Activated CD4-positive, alpha-beta T cell treated with anti-CD3 and anti-CD28 coated beads, Interleukin-2, amount 10 ng/mL, durations not matched to agents 7 days and 5 days (primary cell): ENCODE data around the gene IQSEC3. TPM values are rescaled to one million over a fixed set of nuclear protein-coding genes. Genes with fewer than 3 reads are reported as not detected.
"Not testable (repeated sequence)": the region's sequence is repeated elsewhere in the genome, so short reads cannot be mapped to it uniquely, and the experiment has no call there.

Experiments used
- CTCF ChIA-PET: fragments of 350-600 bp; sonication (Branson Sonifier 250); formaldehyde crosslinking; loops from one replicate; lab custom pipeline; 2021; ENCODE audit warnings: antibody characterized with exemption; lab: Charles Lee
- POLR2A ChIA-PET: fragments of 350-600 bp; sonication (Branson Sonifier 250); formaldehyde crosslinking; loops from one replicate; lab custom pipeline; 2021; ENCODE audit warnings: antibody characterized with exemption; lab: Charles Lee
- DNase-seq: peaks from one replicate; pipeline ENCODE4 v3.0.0-alpha.2; 2020
- H3K27ac Mint-ChIP-seq: one replicate; pipeline ENCODE4 v1.8.0; 2021; ENCODE audit warnings: mild to moderate bottlenecking, moderate library complexity, mixed read lengths
- H3K27me3 Mint-ChIP-seq: one replicate; pipeline ENCODE4 v1.8.0; 2021; ENCODE audit warnings: mixed read lengths
- H3K36me3 Mint-ChIP-seq: one replicate; pipeline ENCODE4 v1.8.0; 2021; ENCODE audit warnings: low read depth, mixed read lengths
- H3K4me1 Mint-ChIP-seq: one replicate; pipeline ENCODE4 v1.8.0; 2021; ENCODE audit warnings: mixed read lengths
- H3K4me3 Mint-ChIP-seq: one replicate; pipeline ENCODE4 v1.8.0; 2021; ENCODE audit warnings: mild to moderate bottlenecking, moderate library complexity, mixed read lengths
- H3K9me3 Mint-ChIP-seq: one replicate; pipeline ENCODE4 v1.8.0; 2021; ENCODE audit warnings: mixed read lengths
- total RNA-seq, 2 experiments: library from RNA; stranded (reverse); gene quantifications; one replicate each; pipeline ENCODE4 v1.2.3, GENCODE V29; 2021

The IQSEC3 gene
- total RNA-seq, 2 experiments from 2014 or later = not detected

DNA sequence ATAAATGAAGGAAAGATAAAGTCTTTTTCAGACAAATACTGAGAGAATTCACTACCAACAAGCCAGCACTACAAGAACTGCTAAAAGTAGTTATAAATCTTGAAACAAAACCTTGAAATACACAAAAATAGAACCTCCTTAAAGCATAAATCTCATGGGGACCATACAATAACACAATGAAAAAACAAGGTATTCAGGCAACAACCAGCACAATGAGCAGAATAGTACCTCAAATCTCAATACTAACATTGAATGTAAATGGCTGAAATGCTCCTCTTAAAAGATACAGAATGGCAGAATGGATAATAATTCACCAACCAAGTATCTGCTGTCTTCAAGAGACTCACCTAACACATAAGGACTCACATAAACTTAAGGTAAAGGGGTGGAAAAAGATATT lies 7.7 kb upstream of the IQSEC3 start:
- CTCF ChIA-PET = no interaction called here
- Mint-ChIP-seq H3K27me3 (peaks cover 39% of the 10 kb centered on the region), H3K36me3 (no peaks in the 10 kb centered on the region), H3K27ac (no peak overlapping the region), H3K4me1 (no peaks in the 10 kb centered on the region), H3K4me3 (no peak overlapping the region), H3K9me3 (peaks cover 2% of the 10 kb centered on the region)
- POLR2A ChIA-PET = no interaction called here
- no peak for DNase-seq

DNA sequence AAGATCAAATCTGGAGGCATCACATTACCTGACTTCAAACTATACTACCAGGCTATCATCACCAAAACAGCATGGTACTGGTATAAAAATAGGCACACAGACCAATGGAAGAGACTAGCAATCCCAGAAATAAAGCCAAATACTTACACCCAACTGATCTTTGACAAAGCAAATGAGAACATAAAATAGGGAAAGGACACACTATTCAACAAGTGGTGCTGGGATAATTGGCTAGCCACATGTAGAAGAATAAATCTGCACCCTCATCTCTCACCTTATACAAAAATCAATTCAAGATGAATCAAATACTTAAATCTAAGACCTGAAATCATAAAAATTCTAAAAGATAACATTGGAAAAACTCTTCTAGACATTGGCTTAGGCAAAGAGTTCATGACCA lies 4.7 kb upstream of the IQSEC3 start:
- H3K36me3 Mint-ChIP-seq, H3K4me3 Mint-ChIP-seq, DNase-seq, H3K27ac Mint-ChIP-seq, POLR2A ChIA-PET, CTCF ChIA-PET, H3K9me3 Mint-ChIP-seq, H3K4me1 Mint-ChIP-seq: not testable (repeated sequence)
- peaks cover 35% of the 10 kb centered on the region for H3K27me3 Mint-ChIP-seq

DNA sequence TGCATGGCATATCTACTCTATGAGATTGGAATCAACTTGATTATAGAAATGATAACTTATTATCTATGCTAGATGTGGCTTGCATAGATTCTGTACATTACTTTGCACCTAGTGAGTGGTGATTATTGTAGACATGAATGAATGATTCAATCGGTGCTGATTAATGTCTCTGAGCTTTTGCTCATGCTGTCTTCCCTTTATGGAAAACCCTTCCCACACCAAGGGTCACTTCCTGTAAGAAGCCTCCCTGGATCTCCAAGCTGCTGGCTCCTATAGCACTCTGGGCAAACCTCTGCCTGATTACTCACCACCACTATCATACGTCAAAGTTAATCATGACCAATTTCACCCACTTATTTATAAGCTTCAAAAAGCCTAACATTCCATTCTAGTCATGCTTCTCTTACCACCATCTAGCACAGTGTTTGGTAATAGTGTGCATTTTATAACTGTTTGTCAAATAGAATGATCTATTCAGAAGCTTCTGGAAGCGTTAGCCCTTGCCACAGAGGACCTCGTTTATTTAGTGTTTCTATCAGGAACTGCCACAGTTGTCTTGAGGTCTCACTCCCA lies 990 bp upstream of the IQSEC3 start:
- POLR2A ChIA-PET, H3K27ac Mint-ChIP-seq, CTCF ChIA-PET, H3K4me1 Mint-ChIP-seq, H3K36me3 Mint-ChIP-seq, H3K9me3 Mint-ChIP-seq, H3K4me3 Mint-ChIP-seq, DNase-seq: not testable (repeated sequence)
- peaks cover 11% of the 10 kb centered on the region for H3K27me3 Mint-ChIP-seq

DNA sequence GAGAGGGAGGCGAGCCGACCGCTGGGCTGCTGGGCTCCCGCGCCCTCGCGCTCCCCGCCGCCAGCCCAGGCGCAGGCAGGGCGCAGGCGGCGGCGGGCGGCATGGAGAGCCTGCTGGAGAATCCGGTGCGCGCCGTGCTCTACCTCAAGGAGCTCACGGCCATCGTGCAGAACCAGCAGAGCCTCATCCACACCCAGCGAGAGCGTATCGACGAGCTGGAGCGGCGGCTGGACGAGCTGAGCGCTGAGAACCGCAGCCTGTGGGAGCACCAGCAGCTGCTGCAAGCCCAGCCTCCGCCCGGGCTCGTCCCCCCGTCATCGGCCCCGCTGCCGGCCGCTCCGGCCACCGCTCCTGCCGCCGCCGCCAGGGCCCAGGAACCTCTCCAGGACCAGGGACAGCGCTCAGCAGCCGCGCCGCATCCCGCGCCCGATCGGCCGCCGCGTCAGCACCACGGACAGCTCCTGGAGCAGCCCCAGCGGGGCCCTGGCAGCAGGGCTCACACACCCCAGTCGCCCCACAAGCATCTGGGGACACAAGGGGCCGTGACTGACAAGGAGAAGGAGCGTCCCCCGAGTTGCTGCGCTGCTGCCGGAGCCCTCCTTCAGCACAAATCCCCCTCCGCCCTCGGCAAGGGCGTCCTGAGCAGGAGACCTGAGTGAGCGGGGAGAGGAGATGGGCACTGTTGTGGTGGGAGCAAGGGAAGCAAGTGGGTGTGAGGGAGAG lies 376 bp downstream of the IQSEC3 start:
- H3K9me3 Mint-ChIP-seq, DNase-seq, H3K27ac Mint-ChIP-seq, H3K4me3 Mint-ChIP-seq, POLR2A ChIA-PET, H3K36me3 Mint-ChIP-seq, CTCF ChIA-PET, H3K4me1 Mint-ChIP-seq: not testable (repeated sequence)
- peaks cover 12% of the 10 kb centered on the region for H3K27me3 Mint-ChIP-seq

DNA sequence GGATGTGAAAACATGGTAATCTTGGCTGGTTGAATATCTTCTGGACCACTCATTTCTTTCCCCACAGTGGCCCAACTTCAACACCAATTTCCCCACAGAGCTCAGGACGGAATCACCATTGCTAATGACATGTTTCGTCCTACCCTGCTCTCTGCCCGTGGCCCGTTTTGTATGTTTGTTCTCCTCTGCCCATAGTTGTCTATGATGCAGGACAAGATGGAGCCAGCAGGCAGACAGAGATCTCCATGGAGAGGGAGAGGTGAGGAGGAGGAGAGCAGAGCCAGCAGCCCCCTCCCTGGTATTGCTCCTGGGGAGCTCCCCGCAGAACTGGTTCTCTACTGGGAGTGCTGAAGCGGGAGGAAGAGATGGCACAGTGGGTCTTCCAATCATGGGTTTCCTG lies 3.1 kb downstream of the IQSEC3 start:
- H3K27me3 Mint-ChIP-seq = peaks cover 12% of the 10 kb centered on the region
- H3K36me3 Mint-ChIP-seq, H3K4me3 Mint-ChIP-seq, H3K4me1 Mint-ChIP-seq, DNase-seq, H3K27ac Mint-ChIP-seq, H3K9me3 Mint-ChIP-seq, CTCF ChIA-PET, POLR2A ChIA-PET: not testable (repeated sequence)

DNA sequence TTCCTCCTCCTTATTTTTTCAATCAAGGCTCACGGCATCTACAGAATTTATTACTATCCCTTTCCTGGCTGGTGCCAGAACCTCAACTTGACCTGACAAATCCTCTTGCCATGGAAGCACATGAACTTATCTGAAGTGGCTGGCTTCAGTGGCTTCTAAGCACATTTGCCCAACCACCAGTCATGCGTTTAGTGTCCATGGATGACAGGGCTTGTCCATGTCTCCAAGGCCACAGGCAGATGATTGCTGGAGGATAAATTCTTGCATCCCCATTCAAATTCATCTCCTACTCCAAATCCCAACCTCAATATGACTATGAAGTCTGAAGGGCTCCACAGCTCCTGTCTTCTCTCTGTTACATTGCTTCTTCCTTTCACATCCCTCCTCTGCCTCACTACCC lies 4.0 kb downstream of the IQSEC3 start:
- not testable (repeated sequence) for H3K27ac Mint-ChIP-seq

DNA sequence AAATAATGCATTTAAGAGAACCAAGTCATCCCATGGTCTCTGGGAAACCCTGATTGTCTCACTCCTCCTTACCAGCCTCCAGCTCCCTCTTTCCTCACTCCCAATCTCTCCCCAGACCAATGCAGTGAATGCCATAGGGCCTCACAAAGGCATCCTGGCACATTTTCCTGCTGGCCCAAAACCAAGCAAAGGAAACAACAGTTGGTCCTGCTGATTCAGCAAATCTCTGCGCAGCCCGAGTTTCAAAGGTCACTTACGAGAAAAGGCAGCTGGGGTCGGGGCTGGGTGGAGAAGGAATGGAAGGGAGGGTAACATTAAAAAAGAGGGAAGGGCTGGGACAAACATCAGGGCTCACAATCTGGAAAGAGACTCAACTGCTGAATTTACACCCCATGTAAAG lies 5.5 kb downstream of the IQSEC3 start:
- CTCF ChIA-PET, H3K27ac Mint-ChIP-seq, DNase-seq, H3K9me3 Mint-ChIP-seq, H3K36me3 Mint-ChIP-seq, H3K4me3 Mint-ChIP-seq, H3K4me1 Mint-ChIP-seq, POLR2A ChIA-PET: not testable (repeated sequence)
- peaks cover 18% of the 10 kb centered on the region for H3K27me3 Mint-ChIP-seq

More for the DNA sequence above, 4.0 kb downstream of the IQSEC3 start:
- H3K36me3 Mint-ChIP-seq, H3K4me3 Mint-ChIP-seq, H3K4me1 Mint-ChIP-seq, H3K27me3 Mint-ChIP-seq, POLR2A ChIA-PET, CTCF ChIA-PET, H3K9me3 Mint-ChIP-seq, DNase-seq: not testable (repeated sequence)

DNA sequence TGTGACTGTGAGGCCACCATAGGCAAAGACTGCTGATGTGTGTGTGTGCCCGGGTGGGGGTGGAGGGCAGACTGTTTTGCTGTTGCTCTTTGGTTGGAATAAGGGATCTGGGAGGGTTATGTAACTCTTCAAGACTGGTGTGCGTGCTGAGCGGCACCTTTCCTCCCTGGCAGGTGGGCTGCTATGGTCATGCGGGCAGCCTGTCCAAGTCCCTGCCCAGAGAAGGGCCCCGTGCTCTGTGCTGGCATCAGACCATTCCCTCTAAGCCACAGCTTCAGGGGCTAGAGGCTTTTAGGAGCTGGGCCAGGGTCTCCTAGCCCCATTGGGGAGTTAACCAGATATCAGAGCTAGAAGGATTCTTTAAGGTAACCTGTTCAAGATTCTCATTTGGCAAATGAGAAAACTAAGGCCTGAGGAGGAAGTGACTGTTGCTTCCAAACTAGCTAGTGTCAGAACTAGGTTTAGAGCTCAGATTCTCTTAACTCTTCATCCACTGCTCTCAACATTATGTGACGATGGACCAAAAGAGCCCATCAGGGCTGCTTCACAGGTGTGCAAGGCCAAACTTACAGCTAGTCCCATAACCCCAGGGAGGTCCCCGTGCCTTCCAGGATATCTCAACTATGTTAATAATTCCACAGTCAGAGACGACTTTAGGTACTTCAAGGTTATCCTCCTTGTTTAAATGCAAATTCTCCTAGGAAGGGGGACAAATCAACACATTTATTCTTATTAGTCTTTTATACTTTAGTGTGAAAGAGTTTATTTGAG lies 8.0 kb downstream of the IQSEC3 start:
- H3K36me3 Mint-ChIP-seq, POLR2A ChIA-PET, H3K9me3 Mint-ChIP-seq, H3K27ac Mint-ChIP-seq, H3K4me1 Mint-ChIP-seq, DNase-seq, CTCF ChIA-PET, H3K4me3 Mint-ChIP-seq: not testable (repeated sequence)
- peaks cover 26% of the 10 kb centered on the region for H3K27me3 Mint-ChIP-seq

DNA sequence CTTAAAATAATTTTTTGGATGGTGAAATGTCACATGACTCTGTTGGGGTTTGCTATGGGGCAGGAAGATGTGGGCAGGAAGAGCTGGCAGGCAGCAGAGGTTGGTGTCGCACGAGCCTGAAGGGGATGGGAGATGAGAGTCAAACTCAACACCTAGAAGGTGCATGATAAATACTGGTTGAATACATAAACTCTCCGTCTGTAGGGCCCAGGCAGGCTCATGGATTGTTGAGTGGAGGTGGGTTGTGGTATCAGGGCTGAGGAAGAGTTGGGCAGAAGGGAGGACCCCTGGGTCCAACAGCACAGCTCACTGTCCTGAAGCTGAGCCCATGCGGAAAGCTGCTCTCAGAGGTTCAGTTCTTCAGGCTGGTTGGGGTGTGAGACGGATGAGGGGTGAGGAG lies 9.0 kb downstream of the IQSEC3 start:
- H3K4me1 Mint-ChIP-seq, H3K27ac Mint-ChIP-seq, DNase-seq, CTCF ChIA-PET, H3K9me3 Mint-ChIP-seq, H3K36me3 Mint-ChIP-seq, H3K4me3 Mint-ChIP-seq, POLR2A ChIA-PET: not testable (repeated sequence)
- peaks cover 29% of the 10 kb centered on the region for H3K27me3 Mint-ChIP-seq

DNA sequence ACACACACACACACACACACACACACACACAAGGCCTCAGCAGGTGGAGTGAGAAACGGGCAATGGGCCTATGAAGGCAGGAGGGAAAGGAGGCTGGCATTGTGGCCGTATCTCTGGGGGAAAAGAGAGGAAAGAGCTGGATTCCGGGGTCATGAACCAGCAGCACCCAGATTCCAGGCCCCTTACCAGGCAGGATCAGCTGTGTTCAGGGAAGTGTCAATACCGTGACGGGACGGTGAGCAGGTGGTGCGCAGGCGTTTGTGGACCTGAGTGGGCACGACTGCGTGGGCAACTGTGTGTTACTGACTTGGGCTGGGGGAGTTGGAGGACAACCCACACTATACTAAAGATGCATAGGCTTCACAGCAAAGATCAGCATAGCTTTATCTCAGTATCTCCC lies 9.5 kb downstream of the IQSEC3 start:
- H3K27ac Mint-ChIP-seq = not testable (repeated sequence)

DNA sequence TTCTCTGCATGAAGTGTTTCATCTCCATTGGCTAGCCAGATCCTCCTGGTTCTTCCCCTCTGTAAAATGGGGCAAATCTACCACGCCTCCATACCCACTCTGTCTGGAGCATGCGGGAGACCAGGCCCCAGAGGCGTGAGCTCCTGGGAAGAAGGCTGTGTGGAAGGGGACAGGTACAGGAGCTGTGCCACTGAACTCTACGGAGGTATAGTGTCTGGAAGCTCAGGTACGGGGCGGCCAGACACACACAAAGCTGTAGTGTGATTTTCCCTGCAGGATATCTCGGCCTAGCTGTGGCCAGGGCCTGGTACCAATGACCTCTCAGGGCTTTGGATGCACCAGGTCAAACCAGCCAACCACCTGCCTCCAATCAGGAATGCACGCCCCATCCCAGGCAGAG lies 10.0 kb downstream of the IQSEC3 start:
- H3K4me3 Mint-ChIP-seq, POLR2A ChIA-PET, DNase-seq, H3K9me3 Mint-ChIP-seq, H3K27ac Mint-ChIP-seq, CTCF ChIA-PET, H3K36me3 Mint-ChIP-seq, H3K4me1 Mint-ChIP-seq: not testable (repeated sequence)
- H3K27me3 Mint-ChIP-seq = peaks cover 36% of the 10 kb centered on the region

More for the DNA sequence above, 9.5 kb downstream of the IQSEC3 start:
- CTCF ChIA-PET, H3K4me3 Mint-ChIP-seq, H3K36me3 Mint-ChIP-seq, H3K9me3 Mint-ChIP-seq, DNase-seq, H3K4me1 Mint-ChIP-seq, POLR2A ChIA-PET: not testable (repeated sequence)
- peaks cover 32% of the 10 kb centered on the region for H3K27me3 Mint-ChIP-seq

DNA sequence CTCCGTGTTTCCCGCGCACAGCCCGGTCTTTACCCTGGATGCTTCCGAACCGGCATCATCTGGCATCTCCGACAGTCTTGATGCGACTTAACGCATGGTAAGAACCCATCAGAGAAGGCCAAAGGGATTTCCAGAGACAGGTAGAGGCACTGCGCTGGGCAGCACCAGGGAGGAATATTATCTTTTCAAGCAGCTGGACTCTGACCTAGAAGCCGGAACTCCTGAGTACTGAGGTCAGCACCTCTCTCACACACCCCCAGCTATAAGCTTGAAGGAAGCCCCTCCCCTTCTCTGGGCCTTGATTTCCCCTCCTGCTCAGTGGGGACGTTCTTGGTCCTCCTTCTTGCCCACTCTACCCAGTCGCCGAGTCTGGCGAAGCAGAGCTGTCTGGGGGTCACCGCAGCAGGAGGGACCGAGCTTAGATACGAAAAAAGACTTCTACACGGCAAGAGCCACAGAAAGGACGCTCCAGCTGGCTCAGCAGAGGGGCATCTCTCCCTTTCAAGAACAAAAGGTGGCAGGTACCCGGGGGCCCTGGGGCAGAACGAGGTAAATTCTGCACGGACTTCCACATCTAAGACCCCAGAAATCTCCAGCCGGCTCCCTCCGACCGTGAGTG lies 10.6 kb downstream of the IQSEC3 start:
- POLR2A ChIA-PET, H3K4me3 Mint-ChIP-seq, CTCF ChIA-PET, H3K36me3 Mint-ChIP-seq, H3K27ac Mint-ChIP-seq, H3K9me3 Mint-ChIP-seq, DNase-seq, H3K4me1 Mint-ChIP-seq: not testable (repeated sequence)
- H3K27me3 Mint-ChIP-seq = peaks cover 40% of the 10 kb centered on the region

DNA sequence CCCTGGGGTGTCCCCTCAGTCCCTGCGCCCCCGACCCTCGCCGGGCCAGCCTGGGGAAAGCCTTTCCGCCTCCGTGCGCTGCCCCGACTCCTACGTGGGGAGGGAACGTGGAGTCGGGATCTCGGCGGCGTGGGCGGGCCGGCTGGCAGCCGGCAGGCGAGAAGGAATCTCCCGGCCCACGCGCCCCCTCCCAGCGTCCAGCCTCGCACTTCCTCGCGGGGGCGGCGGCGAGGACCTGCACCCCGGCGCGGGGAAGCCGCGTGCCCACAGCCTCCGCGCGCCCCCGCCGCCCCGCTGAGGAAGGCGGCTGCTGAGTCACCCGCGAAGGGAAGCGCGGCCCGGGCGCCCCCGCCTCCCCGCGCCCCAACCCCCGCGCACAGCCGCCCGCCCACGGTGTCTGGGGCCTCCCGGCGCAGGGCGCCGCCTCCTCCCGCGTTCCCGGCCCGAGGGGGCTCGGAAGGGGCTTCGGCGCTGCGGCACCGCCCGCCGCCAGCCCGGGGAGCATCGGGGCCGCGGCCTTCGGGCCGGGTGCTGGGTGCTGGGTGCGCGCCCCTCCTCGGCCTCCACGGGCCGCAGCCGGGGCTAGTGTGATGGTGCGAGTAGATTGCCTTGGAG lies 11.3 kb downstream of the IQSEC3 start:
- H3K4me1 Mint-ChIP-seq, H3K9me3 Mint-ChIP-seq, H3K36me3 Mint-ChIP-seq, CTCF ChIA-PET, POLR2A ChIA-PET, H3K4me3 Mint-ChIP-seq, H3K27ac Mint-ChIP-seq, DNase-seq: not testable (repeated sequence)
- peaks cover 40% of the 10 kb centered on the region for H3K27me3 Mint-ChIP-seq
